Upper lobe of left lung (tissue), 4 donors: Measurements from ENCODE around the gene MAP3K3.

Source experiments
- CTCF ChIP-seq, 6 experiments: fragments of 450-650 bp in 4 of 6; fragments of 200-600 bp in 2 of 6; sonication (generic) in 2 of 6; IDR thresholded peaks; one replicate each; pipeline ENCODE4 v1.5.1; 2016 to 2019; ENCODE audit warnings: antibody characterized with exemption in 6 of 6
- EP300 ChIP-seq, 4 donors: sonication (generic); formaldehyde crosslinking; IDR thresholded peaks; one replicate each; pipeline ENCODE4 v1.5.1; 2017; ENCODE audit warnings: antibody characterized with exemption in 4 of 4, control low read depth in 2 of 4
- POLR2A ChIP-seq, 4 donors: fragments of 450-650 bp; IDR thresholded peaks; one replicate each; pipeline ENCODE4 v1.5.1; 2016 to 2017; ENCODE audit warnings: antibody characterized with exemption in 4 of 4, mild to moderate bottlenecking in 2 of 4
- POLR2AphosphoS5 ChIP-seq, 2 donors: sonication (generic); formaldehyde crosslinking; IDR thresholded peaks; one replicate each; pipeline ENCODE4 v1.5.1; 2017; ENCODE audit warnings: antibody characterized with exemption in 2 of 2

- TF ChIP-seq CTCF (IDR thresholded peaks at IDR 0.05) (no peak), POLR2A (IDR thresholded peaks at IDR 0.05) (no peak), POLR2AphosphoS5 (IDR thresholded peaks at IDR 0.05) (no peak), EP300 (IDR thresholded peaks at IDR 0.05) (no peak)
Observed at GRCh38 chr17:63609816-63610573, 12.2 kb upstream of the MAP3K3 start.
